Suprapubic skin (tissue), 4 donors: ENCODE measurements around the gene TSPAN12. TPM values are rescaled to one million over a fixed set of nuclear protein-coding genes. Genes with fewer than 3 reads are reported as not detected.

Experiments used
- DNase-seq, 2 donors: peaks; one replicate each; pipeline ENCODE4 v3.0.0-alpha.2; 2019; ENCODE audit warnings: low spot score in 2 of 2
- H3K27ac ChIP-seq: fragments of 200-600 bp; sonication (generic); one replicate; pipeline ENCODE4 v1.5.1; 2019
- H3K27me3 ChIP-seq: fragments of 200-600 bp; sonication (generic); one replicate; pipeline ENCODE4 v1.5.1; 2019
- H3K36me3 ChIP-seq: fragments of 200-600 bp; sonication (generic); one replicate; pipeline ENCODE4 v1.5.1; 2019
- H3K4me1 ChIP-seq: fragments of 200-600 bp; sonication (generic); one replicate; pipeline ENCODE4 v1.5.1; 2019
- H3K4me3 ChIP-seq: fragments of 200-600 bp; sonication (generic); one replicate; pipeline ENCODE4 v1.5.1; 2019; ENCODE audit warnings: mild to moderate bottlenecking
- H3K9me3 ChIP-seq: fragments of 200-600 bp; sonication (generic); one replicate; pipeline ENCODE4 v1.5.1; 2019
- CTCF ChIP-seq, 2 donors: fragments of 200-600 bp in 1 of 2; fragments of 450-650 bp in 1 of 2; sonication (generic) in 1 of 2; IDR thresholded peaks; one replicate each; pipeline ENCODE4 v1.5.1; 2016 to 2019; ENCODE audit warnings: antibody characterized with exemption in 2 of 2, mild to moderate bottlenecking in 1 of 2, moderate library complexity in 1 of 2
- EP300 ChIP-seq: sonication (generic); formaldehyde crosslinking; IDR thresholded peaks from one replicate; pipeline ENCODE4 v1.6.1; 2017; ENCODE audit warnings: antibody characterized with exemption
- POLR2A ChIP-seq, 2 donors: fragments of 450-650 bp; IDR thresholded peaks; one replicate each; pipeline ENCODE4 v1.6.1; 2017; ENCODE audit warnings: antibody characterized with exemption in 2 of 2, mild to moderate bottlenecking in 2 of 2, moderate library complexity in 2 of 2
- POLR2AphosphoS5 ChIP-seq, 3 donors: sonication (generic); formaldehyde crosslinking; IDR thresholded peaks; one replicate each; pipeline ENCODE4 v1.6.1; 2017; ENCODE audit warnings: antibody characterized with exemption in 3 of 3
- WGBS: methylation state at CpG from one replicate; pipeline ENCODE4 v1.1.5; 2018; 5-methylcytosine and 5-hydroxymethylcytosine counted together
- total RNA-seq, 4 donors: library from RNA; depleted of rRNA; stranded (reverse); fragments of >200 nt; gene quantifications; one replicate each; pipeline ENCODE4 v1.1.0, GENCODE V29; 2016

TSPAN12 gene
- total RNA-seq, 4 donors from 2014 or later = 1.7 to 3.4 (median 2.1) TPM

GRCh38 chr7:120859459-120859858 is 1.5 kb upstream of the TSPAN12 start:
- Histone ChIP-seq H3K4me3 (no peak overlapping the region), H3K4me1 (peaks cover 8% of the 10 kb centered on the region), H3K27ac (no peak overlapping the region), H3K9me3 (no peaks in the 10 kb centered on the region), H3K27me3 (peaks cover 11% of the 10 kb centered on the region), H3K36me3 (no peaks in the 10 kb centered on the region)
- TF ChIP-seq POLR2AphosphoS5 (IDR thresholded peaks at IDR 0.05) (no peak), POLR2A (IDR thresholded peaks at IDR 0.05) (no peak), EP300 (no peak), CTCF (IDR thresholded peaks at IDR 0.05) (no peak)
- no peak for DNase-seq
- 81% methylated on average over 6 of the region's 6 CpGs for WGBS

- H3K27ac ChIP-seq = no peak overlapping the region
- WGBS = 4% methylated on average over 35 of the region's 39 CpGs
- H3K27me3 ChIP-seq = peaks cover 9% of the 10 kb centered on the region
- no peaks in the 10 kb centered on the region for H3K9me3 ChIP-seq
- H3K36me3 ChIP-seq = no peaks in the 10 kb centered on the region
- peak overlapping the region; percentile 75 for H3K4me3 ChIP-seq
- no peak for TF ChIP-seq CTCF (IDR thresholded peaks at IDR 0.05)
- peak; percentile 67 to 77 for DNase-seq
- peaks cover 8% of the 10 kb centered on the region for H3K4me1 ChIP-seq
Measured at GRCh38 chr7:120856621-120857352, 1.2 kb downstream of the TSPAN12 start.

- peak overlapping the region; percentile 75 for H3K4me3 ChIP-seq
- TF ChIP-seq CTCF (IDR thresholded peaks at IDR 0.05) (no peak), EP300 (no peak), POLR2AphosphoS5 (IDR thresholded peaks at IDR 0.05) (no peak), POLR2A (IDR thresholded peaks at IDR 0.05) (no peak)
- peaks cover 8% of the 10 kb centered on the region for H3K4me1 ChIP-seq
- no peaks in the 10 kb centered on the region for H3K9me3 ChIP-seq
- DNase-seq = no peak
- no peaks in the 10 kb centered on the region for H3K36me3 ChIP-seq
- H3K27ac ChIP-seq = no peak overlapping the region
- 71% methylated on average over 5 of the region's 5 CpGs for WGBS
- H3K27me3 ChIP-seq = peaks cover 9% of the 10 kb centered on the region
Measured at GRCh38 chr7:120856198-120856597, 1.7 kb downstream of the TSPAN12 start.

- Histone ChIP-seq H3K4me3 (no peak overlapping the region), H3K27ac (no peak overlapping the region), H3K4me1 (peaks cover 8% of the 10 kb centered on the region), H3K36me3 (no peaks in the 10 kb centered on the region), H3K27me3 (peaks cover 9% of the 10 kb centered on the region), H3K9me3 (no peaks in the 10 kb centered on the region)
- TF ChIP-seq POLR2AphosphoS5 (IDR thresholded peaks at IDR 0.05) (no peak), CTCF (IDR thresholded peaks at IDR 0.05) (no peak), POLR2A (IDR thresholded peaks at IDR 0.05) (no peak), EP300 (no peak)
- DNase-seq = no peak
Measured at GRCh38 chr7:120852700-120853099, 5.2 kb downstream of the TSPAN12 start.

GRCh38 chr7:120843109-120843508 is 14.8 kb downstream of the TSPAN12 start:
- Histone ChIP-seq H3K9me3 (no peaks in the 10 kb centered on the region), H3K4me3 (no peak overlapping the region), H3K27ac (no peak overlapping the region), H3K4me1 (no peaks in the 10 kb centered on the region), H3K36me3 (no peaks in the 10 kb centered on the region), H3K27me3 (no peaks in the 10 kb centered on the region)
- TF ChIP-seq POLR2AphosphoS5 (IDR thresholded peaks at IDR 0.05) = no peak
- DNase-seq = no peak
- 64% methylated on average over 2 of the region's 2 CpGs for WGBS

GRCh38 chr7:120842121-120842621 is 15.8 kb downstream of the TSPAN12 start:
- WGBS = 67% methylated on average over 4 of the region's 4 CpGs
- Histone ChIP-seq H3K36me3 (no peaks in the 10 kb centered on the region), H3K27ac (no peak overlapping the region), H3K4me1 (no peaks in the 10 kb centered on the region), H3K4me3 (no peak overlapping the region), H3K27me3 (no peaks in the 10 kb centered on the region), H3K9me3 (no peaks in the 10 kb centered on the region)
- no peak for TF ChIP-seq CTCF (IDR thresholded peaks at IDR 0.05)
- TF ChIP-seq POLR2A (IDR thresholded peaks at IDR 0.05) = no peak
- TF ChIP-seq EP300 = no peak
- no peak for TF ChIP-seq POLR2AphosphoS5 (IDR thresholded peaks at IDR 0.05)
- no peak for DNase-seq
